ENCODE data around the gene DNAL4.

Gene DNAL4

GRCh38 chr22:38757464-38757757, 36.5 kb downstream of the DNAL4 start:
- no peak for TF ChIP-seq CTCF (IDR thresholded peaks at IDR 0.05; ENCODE audit: insufficient read depth, low read depth, low read length, missing control alignments)
- DNase-seq (ENCODE audit: low read depth): no peak
- H3K4me3 ChIP-seq (ENCODE audit: low read depth, low read length): peak overlapping the region; percentile 77

GRCh38 chr22:38756711-38757463, 37.1 kb downstream of the DNAL4 start:
- H3K4me3 ChIP-seq (ENCODE audit: low read depth, low read length): peak overlapping the region; percentile 77
- no peak for TF ChIP-seq CTCF (IDR thresholded peaks at IDR 0.05; ENCODE audit: insufficient read depth, low read depth, low read length, missing control alignments)
- DNase-seq (ENCODE audit: low read depth): peak; percentile 39

DNA sequence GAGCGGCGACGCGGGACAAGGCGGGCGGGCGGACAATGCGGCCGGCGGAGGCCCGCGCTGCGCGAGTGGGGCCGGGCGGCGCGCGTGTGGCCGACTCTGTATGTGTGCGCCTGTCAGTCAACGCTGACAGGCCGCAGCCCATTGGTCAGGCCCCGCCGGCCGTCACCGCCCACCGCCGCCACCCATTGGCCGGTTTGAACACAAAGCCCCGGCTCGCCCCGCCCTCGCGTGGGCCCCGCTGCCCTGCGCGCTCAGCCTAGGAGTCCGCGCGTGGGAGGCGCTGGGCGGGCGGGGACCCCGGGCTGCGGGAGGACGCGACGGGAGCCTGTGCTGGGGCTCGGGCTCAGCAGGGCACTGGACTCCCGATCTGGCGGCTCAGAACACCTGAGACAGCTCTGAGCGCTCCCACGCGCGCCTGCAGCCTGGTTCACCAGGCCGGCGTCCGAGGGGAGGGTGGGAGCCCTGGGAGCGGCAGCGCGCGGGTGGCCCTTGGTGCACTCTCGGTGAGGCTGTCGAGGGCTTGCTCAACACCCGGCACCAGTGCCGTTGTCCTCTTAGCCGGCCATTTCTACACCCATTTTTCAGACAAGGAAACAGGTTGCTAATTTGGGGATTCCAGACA, 37.9 kb downstream of the DNAL4 start, which contains the start of gene SUN2:
Gene SUN2, minus strand, starts transcription at position 88 of the 622 bp plus-strand sequence. CDS start 3,370 bp downstream, outside the sequence.
- TF ChIP-seq CTCF (IDR thresholded peaks at IDR 0.05; ENCODE audit: insufficient read depth, low read depth, low read length, missing control alignments): no peak
- H3K4me3 ChIP-seq (ENCODE audit: low read depth, low read length): peak within 1 kb of the TSS; percentile 95
- peak; percentile 93 for DNase-seq (ENCODE audit: low read depth)

GRCh38 chr22:38755155-38755910, 38.6 kb downstream of the DNAL4 start:
- peak overlapping the region; percentile 95 for H3K4me3 ChIP-seq (ENCODE audit: low read depth, low read length)
- TF ChIP-seq CTCF (IDR thresholded peaks at IDR 0.05; ENCODE audit: insufficient read depth, low read depth, low read length, missing control alignments): no peak
- DNase-seq (ENCODE audit: low read depth): peak; percentile 75

DNA sequence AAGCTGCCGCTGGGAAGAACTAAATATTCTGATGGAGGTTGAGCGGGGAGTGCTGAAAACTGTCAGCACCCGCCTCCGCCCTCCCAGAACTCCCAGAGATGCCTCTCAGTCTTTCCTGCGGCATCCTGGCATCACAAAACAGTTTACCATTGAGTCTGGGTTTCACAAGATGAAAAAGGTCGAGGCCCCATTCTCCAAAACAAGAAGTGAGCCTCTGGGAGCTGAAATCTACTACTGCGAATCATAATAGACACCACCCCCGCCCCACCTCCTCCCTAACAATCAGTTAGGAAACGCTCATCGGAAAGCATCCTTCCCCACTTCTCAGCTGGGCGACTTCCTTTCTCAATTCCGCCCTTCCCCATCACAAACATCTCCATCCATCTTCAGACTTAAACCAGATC, 39.2 kb downstream of the DNAL4 start:
- DNase-seq (ENCODE audit: low read depth): peak; percentile 47
- no peak for TF ChIP-seq CTCF (IDR thresholded peaks at IDR 0.05; ENCODE audit: insufficient read depth, low read depth, low read length, missing control alignments)
- H3K4me3 ChIP-seq (ENCODE audit: low read depth, low read length): peak overlapping the region; percentile 95

GRCh38 chr22:38753948-38754750, 39.8 kb downstream of the DNAL4 start:
- peak; percentile 65 for DNase-seq (ENCODE audit: low read depth)
- TF ChIP-seq CTCF (IDR thresholded peaks at IDR 0.05; ENCODE audit: insufficient read depth, low read depth, low read length, missing control alignments): no peak
- H3K4me3 ChIP-seq (ENCODE audit: low read depth, low read length): peak overlapping the region; percentile 95
